GM18520 (cell line): Measurements from ENCODE around the gene ZMYND8.

Experiments
- ATAC-seq: cut with Tn5 transposase; IDR thresholded peaks from one replicate; pipeline ENCODE4 v1.9.1; 2021; ENCODE audit not compliant: unreplicated experiment

The ZMYND8 gene

DNA sequence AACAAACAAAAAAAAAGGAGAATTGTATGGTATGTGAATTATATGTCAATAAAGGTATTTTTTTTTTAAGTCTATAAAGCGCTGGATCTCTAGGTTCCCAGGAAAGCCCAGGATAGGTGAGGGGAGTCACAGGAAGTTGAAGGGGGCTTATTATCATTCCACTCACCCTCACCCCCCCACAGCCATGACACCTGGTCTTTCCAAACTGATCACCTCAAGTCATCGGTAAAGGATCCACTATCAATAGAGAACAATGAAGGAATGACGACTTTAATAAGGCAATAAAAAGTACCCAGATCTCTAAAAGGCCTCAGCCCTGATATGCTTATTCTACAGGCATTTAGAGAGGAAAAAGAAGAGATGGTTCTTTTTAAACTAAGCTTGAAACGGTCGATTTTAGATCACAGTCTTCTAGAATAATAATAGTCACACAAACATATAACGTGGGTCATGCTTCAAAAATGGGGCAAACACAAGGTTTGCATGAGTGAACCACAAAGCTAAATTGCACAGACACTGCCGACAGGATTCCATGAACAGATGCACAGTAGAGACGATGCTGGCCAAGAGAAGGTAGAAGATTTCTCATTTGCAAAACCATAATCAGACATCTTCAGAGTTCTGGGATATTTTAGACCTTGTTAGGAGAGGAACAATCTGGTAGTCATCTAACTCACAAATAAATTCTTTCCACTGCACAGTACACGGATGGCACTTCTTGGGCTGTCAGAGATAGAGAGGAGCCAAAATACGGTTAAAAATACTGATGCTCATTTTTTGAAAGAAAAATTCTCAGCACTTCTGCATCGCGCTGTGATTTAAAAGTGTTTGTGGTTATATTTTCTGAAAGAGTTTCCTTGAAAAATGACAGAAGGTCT, 21.0 kb downstream of the ZMYND8 start:
- ATAC-seq: no peak

DNA sequence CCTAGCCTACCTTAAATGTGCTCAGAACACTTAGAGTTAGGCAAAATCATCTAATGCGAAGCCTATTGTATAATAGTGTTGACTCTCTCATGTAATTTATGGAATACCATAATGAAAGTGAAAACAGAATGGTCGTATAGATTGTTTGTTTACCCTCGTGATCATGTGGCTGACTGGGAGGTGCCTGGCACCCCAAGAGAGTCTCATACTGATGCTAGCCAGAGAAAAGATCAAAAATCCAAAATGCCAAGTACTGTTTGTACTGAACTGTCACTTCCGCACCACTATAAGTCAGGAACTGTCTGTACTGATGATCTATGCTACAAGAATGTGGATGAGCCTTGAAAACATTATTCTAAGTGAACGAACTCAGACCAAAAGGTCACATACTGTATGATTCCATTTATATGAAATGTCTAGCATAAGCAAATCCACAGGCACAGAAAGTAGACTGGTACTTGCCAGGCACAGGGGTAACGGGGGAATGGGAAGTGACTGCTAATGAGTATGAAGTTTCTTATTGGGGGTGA, 22.4 kb downstream of the ZMYND8 start:
- no peak for ATAC-seq

DNA sequence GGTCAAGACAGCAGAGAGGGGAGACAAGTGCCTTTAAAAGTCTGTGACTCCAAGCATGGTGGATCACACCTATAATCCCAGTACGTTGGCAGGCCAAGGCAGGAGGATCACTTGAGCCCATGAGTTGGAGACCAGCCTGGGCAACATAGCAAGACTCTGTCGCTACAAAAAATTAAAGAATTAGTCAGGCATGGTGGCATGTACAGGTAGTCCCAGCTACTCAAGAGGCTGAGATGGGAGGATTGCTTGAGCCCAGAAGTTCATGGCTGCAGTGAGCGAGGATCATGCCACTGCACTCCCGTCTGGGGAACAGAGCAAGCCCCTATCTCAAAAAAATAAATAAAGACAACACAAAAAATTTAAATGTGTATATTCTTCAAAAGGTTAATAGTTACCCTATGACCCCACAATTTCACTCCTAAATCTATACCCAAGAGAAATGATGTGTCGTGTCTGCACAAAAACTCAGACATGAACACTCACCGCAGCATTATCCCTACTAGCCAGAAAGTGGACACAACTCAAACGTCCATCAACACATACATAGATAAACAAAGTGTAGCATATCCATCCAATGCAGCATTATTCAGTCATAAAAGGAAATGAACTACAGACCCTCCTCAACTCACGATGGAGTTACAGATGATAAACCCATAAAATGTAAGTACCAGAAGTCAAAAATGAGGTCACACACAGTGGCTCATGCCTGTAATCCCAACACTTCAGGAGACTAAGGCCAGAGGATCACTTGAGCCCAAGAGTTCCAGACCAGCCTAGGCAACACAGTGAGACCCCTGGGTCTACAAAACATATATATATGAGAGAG, 23.9 kb downstream of the ZMYND8 start:
- no peak for ATAC-seq

DNA sequence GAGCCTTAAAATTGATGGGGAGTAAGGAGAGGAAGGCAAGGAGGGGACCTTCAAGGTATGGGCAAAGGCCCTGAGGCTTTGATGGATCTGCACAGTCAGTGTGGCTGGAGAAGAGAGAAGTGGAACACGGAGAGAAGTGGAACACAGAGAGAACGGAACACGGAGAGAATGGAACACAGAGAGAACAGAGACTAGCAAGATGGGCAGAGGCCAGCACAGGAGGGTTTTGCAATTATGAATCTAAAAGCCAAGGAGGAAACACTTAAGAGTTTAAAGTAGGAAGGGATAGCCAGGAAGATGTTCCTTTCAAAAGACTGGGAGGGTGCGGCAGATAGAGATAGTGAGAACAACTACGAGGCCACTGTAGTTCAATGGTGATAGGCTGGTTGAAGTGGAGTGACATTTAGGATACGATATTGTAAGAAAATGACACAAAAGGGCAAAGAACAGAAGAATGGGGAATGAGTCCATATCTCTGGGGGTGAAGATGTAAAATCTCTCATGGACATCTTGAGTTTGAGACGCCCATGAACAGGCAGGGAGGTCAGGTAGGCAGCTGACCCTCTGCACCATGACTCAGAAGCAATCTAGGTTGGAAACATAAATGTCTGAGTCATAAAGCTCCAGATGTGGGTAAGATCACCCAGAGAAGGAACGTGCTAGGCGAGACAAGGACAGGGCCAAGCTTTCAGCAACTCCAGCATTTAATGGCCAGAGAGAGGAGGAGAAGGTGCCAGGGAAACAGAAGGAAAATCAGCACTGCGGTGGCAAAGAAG, 25.4 kb downstream of the ZMYND8 start:
- ATAC-seq: no peak

DNA sequence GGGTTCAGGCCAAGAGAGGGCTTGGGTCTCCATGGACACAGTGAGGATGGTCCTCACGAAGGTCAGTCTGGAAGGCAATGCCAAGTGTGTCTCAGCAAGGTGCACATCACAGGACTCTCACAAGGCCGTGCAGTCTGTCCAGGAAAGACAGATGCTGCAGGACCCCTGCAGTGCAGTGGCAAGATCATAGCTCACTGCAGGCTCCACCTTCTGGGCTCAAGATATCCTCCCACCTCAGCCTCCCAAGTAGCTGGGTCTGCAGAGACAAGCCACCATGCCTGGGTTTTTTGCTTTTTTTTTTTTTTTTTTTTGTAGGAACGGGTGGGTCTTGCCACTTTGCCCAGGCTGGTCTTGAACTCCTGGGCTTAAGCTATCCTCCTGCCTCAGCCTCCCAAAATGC, 26.4 kb downstream of the ZMYND8 start:
- no peak for ATAC-seq

DNA sequence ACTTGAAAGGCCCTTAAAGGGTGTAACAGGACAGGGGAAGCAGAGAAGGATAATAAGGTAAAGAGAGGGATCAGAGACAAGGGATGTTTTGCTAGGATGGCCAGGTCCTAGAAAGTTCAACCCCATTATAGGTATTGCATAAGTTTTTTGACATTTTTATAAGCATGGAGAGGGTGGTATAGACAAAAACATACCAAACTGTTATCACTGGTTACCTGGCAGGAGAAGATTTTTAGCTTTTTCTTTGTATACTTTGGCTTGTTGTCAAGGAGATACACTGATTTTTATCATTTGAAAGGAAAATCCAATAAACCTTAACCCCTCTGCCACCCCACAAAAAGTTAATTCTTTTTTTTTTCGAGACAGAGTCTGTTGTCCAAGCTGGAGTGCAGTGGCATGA, 28.4 kb downstream of the ZMYND8 start:
- no peak for ATAC-seq

DNA sequence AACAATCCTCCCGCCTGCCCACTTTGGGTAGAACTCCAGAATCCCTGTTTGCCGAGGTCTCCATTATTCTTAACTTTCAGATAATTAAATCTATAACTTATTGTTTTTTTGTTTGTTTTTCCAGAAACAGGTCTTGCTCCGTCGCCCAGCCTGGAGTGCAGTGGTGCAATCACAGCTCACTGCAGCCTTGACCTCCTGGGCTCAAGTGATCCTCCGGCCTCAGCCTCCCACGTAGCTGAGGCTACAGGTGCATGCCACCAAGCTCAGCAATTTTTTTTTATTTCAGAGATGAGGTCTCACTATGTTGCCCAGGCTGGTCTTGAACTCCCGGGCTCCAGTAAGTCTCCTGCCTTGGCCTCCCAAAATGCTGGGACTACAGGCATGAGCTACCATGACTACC, 28.8 kb downstream of the ZMYND8 start:
- no peak for ATAC-seq

DNA sequence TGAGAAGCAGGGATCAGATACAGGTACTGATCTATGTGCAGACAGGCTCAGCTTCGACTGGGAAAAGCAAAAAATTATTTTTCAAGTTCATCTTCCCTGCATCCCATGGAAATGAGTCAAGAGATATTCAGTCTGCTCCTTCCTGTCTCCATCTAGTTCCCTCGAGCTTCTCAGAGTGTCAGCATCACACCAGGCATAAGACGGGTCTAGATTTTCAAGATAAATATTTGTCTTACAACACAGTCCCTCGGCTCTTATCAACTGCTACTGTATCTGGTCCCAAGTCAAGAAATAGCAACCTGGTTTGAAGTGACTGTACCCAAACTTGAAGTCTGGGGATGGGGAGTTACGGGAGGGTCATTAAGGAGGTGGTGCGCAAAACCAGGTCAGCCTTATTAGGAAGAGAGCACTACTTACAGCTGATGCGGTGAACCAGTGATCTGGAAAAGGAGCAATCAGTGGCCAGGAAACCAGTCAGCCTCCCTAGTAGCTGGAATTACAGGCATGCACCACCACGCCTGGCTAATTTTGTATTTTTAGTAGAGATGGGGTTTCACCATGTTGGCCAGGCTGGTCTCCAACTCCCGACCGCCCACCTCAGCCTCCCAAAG, 29.7 kb downstream of the ZMYND8 start:
- ATAC-seq: no peak

DNA sequence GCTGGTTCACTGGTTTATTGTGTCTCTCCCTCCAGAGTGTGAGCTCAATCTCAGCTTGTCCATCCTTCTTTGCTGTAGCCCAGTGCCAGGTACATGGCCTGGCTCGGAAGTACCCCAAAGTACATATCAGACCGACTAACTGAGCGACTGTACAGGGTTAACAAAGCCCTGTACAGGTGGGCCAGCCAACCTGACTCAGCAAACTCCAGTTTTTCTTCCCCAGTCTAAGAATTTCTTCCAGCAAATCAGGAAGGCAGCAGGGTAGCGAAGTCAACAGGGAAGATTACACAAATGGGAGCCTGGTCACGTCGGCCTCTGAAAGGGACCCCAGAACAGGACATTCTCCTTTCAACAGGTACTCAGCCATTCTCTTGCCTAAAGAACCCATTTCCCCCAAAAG, 31.3 kb downstream of the ZMYND8 start:
- no peak for ATAC-seq

DNA sequence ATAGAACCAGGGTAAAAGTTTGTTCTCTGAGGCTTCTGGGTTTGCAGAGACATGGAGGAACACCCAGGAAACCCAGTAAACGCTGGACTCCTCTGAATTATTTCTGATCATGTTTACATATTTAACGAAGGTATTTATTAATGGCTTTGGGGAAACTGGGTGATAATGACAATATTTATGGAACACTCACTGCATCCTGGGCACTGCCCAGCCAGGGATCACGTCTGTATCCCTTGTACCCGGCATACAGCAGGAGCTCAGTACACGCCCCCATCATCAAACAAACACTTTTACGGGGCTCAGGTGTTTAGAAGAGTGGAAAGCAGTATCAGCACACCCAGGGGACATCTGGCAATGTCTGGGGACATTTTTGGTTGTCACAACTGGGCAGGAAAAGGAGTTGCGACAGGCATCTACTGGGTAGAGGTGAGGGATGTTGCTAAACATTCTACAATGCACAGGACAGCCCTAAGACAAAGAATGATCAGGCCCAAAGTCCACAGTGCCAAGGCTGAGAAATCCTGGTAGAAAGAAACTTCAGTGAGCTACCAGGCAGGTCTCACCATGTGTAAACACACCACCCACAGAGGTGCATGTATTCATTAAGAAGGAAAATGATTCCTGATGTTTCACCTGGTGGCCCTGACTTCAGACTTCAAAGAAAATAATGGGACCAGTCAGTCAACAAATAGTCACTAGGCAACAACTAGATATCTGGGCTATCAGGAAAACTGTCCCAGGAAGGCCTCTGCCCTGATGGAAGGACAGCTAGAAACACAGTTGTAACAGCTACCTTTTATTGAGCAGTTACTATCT, 35.3 kb downstream of the ZMYND8 start:
- no peak for ATAC-seq

DNA sequence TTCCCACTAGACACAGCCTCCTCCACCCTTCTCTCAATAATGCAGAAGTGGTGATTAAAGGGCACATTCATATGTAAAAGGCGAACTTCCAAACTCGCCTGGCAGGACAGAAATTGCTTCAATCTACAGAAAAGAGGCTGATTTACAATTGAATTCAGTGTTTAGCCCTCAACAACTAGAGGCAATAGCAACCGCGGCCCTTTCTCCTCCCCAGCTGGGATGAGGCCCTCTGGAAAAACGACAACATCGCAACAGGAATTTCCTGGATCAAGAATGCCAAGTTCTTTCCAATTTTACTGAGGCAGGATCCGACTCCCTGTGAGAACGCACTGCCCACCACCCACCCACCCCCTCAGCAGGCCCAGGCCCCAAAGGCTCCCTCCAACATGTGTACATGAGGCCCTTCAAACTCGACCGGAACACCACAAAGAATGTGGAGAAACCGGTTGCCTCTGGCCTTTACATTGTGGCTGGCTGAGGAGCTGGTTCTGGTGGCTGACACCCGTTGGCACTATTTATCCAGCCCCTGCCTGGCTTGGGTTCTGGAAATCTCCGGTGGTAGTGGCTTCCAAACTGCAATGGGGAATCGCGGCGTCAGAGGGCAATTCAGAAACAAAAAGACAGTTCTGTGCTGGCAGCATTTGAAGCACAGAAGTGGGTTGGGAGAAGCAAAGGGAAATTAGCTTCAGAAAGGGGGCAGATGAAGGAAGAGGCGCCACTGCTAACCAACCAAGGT, 36.8 kb downstream of the ZMYND8 start:
- no peak for ATAC-seq

DNA sequence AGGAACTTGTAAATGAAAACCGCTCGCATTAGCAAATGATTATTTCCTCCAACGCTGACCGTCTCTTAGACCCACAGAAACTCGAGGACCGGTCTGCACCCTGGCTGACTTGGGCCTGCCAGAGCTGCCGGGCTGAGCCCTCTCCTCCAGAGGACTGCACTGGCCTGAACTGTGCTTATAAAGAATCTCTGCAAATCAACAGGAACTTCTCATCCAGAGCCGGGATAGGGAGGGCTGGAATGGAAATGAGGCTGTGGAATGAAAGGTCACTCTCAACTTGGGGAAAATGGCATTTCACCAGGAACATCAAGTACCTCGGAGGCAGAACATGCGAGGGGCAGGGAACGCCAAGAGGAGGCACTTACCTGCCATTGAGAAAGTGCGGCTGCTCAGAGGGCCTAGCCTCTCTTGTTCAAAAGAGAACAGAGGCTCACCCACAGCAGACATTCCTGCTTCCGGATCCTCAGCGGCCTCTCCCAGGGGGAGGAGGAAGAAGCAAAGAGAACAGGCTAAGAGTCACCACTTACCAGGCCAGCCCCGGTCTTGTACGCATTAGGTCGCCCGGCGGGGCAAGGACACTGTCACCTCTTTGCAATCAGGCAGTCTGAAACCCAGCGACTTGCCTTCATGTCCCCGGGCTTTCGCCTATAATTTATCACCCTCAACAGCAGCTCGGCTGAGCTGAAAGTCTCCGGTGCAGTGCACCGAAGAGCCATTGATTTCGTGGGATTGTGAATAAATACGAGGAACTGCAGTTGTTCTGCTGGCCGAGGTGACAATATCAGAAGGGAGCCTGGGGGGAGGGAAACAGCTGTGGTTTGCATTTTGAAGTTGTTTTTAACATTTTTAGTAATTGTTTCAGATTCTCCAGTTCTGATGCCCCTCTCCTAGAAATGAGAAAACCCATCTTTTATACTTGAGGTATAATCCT, 37.6 kb downstream of the ZMYND8 start:
- no peak for ATAC-seq

DNA sequence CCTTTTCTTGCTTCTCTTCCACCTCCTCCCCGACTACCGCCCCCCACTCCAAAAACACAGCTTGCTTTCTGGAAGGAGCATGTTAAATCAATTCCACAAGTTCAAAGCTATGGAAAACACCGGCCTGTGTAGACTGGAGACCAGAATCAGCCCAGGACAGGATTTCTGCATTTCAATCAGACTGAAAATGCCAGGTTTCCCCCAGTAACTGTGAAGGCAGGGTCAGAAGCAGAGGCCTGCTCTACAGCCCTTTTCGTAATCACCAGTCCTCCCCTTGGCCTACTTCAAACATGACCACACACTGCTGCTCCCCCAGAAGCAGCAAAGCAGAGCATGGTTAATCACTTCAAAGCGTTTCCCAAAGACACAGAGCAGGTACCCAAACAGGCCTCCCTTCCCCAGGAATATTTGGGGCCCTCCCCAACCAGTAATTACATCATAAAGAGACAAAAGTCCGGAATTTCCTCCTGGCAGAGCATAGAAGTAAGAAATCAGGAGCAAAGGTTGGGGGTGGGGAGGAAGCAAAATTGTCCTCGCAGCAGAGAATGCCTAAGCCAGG, 38.4 kb downstream of the ZMYND8 start:
- no peak for ATAC-seq

DNA sequence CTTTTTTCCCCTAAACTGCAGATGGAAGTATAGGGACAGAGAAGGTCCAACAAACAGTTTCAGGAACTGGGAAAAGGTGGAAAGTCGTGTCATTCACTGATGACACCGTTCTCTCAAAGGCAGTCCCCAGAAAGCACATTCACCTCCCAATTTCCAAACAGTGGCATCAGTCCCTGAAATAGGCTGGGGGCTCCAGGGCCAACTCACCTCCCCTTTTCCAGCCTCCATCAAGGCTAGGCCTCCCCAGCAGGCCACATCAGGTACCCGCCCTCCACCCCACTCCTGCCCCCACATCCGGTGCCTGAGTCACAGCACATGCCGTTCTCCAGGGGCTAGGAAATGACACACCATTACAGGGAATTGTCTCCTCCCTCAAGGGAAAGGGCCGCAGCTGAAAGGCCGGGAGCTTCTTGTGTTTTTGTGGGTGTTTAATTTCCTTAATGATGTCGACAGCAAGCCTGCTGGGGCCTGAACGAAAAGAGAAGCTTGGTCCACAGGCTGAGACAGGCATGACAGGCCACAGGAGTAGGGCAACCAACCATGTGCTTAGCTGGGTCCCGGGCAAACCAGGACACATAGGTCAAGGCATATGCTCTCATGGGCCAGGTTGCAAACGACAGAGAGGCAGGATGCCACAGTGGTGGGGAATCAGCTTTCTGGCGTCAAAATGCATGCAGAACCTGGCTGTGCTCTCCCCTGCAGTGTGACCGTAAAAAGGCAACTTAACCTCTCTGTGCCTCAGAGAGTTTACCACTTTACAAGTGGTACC, 39.2 kb downstream of the ZMYND8 start:
- no peak for ATAC-seq

DNA sequence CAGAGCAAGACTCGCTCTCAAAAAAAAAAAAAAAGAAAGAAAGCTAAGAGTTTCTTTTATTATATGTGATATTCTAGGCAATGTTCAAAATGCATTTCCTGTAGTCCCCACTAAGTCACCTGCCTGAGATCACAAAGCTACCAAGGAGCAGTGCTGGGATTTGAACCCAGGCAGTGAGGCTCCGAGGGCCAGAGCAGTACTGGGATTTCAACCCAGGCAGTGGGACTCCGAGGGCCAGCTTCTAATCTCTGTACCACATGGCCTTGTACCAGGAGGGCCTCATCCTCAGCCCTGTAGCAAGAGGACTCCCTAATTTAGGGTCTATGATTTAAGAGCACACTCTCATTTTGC, 39.7 kb downstream of the ZMYND8 start:
- ATAC-seq: no peak

DNA sequence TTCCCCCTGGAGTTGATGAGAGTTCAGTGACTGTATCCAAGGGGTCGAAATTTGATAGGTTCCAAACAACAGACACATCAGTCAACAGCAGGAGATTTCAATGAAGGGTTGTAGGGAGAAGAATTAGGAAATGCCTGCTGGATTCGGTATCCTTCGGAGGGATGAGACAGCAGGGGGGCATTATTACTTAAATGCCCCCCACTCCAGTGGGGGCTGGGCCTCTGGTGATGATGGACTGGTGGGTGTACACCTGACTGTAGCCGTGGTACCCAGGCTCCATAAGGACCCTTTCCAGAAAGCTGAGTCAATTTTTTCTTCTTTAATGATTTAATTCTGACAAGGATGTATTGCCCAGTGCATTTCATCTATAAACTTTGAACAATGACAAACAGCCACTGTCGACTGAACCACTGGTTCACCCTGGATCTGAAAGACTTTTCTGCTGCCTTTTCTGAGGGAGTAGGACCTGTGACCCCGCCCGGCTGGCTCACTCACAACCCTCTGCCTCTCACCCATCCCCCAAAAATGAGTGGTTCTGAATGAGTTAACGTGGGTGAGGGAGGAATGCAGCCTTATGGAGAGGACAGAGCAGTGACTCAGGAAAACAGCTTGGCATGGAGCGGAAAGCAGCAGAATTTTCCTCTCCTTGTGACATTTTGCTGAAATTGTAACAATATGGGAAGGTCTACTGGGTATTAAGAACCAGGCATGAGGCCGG, 41.0 kb downstream of the ZMYND8 start:
- no peak for ATAC-seq
